Naive thymus-derived CD8-positive, alpha-beta T cell (primary cell): ENCODE data around the gene BLMH. TPM values are rescaled to one million over a fixed set of nuclear protein-coding genes. Genes with fewer than 3 reads are reported as not detected.
A peak's percentile ranks its signal among the peaks of the same experiment; 100 is the strongest.
"Not testable (repeated sequence)": the region's sequence is repeated elsewhere in the genome, so short reads cannot be mapped to it uniquely, and the experiment has no call there.

ENCODE experiments used
- ATAC-seq, 2 donors: fragments of 150-1000 bp; cut with Tn5 transposase in 1 of 2; sonication (Bioruptor Pico), chemical (Tn5 transposase) in 1 of 2; 1 replicate in 1 of 2; 2 replicates in 1 of 2; pipeline ENCODE4 v1.10.0; 2021; ENCODE audit warnings: mild to moderate bottlenecking in 2 of 2, moderate library complexity in 2 of 2
- POLR2A ChIA-PET: fragments of 350-600 bp; sonication (Branson Sonifier 250); formaldehyde crosslinking; loops from one replicate; lab custom pipeline; 2021; ENCODE audit warnings: antibody characterized with exemption; lab: Charles Lee
- DNase-seq, 10 donors: peaks; one replicate each; pipeline versions ENCODE4 v3.0.0 to v3.0.0-alpha.2; 2020 to 2022
- H3K27ac Mint-ChIP-seq, 10 donors: one replicate each; pipeline ENCODE4 v1.8.0; 2020 to 2022; ENCODE audit warnings: mild to moderate bottlenecking in 10 of 10, mixed read lengths in 10 of 10, moderate library complexity in 4 of 10, inconsistent platforms in 1 of 10
- H3K27me3 Mint-ChIP-seq, 5 donors: one replicate each; pipeline ENCODE4 v1.8.0; 2021 to 2022; ENCODE audit warnings: mixed read lengths in 5 of 5
- H3K36me3 Mint-ChIP-seq, 3 donors: one replicate each; pipeline ENCODE4 v1.8.0; 2020 to 2022; ENCODE audit warnings: mixed read lengths in 3 of 3, mild to moderate bottlenecking in 2 of 3, inconsistent platforms in 1 of 3
- H3K4me1 Mint-ChIP-seq, 4 donors: one replicate each; pipeline ENCODE4 v1.8.0; 2021 to 2022; ENCODE audit warnings: mixed read lengths in 4 of 4
- H3K4me3 Mint-ChIP-seq, 10 donors: one replicate each; pipeline ENCODE4 v1.8.0; 2020 to 2022; ENCODE audit warnings: mild to moderate bottlenecking in 10 of 10, mixed read lengths in 10 of 10, moderate library complexity in 6 of 10, inconsistent platforms in 1 of 10
- H3K9me3 Mint-ChIP-seq, 9 donors: one replicate each; pipeline ENCODE4 v1.8.0; 2020 to 2022; ENCODE audit warnings: mixed read lengths in 9 of 9, mild to moderate bottlenecking in 3 of 9, inconsistent platforms in 1 of 9, moderate library complexity in 1 of 9
- polyA plus RNA-seq, 3 donors: library from polyadenylated mRNA; unstranded; fragments of 300-500 nt; fragmentation: Illumina TruSeq; gene quantifications; one replicate each; pipeline ENCODE4 v1.2.3, GENCODE V29; 2021
- total RNA-seq, 8 experiments: library from RNA in 2 of 8; stranded (reverse) in 2 of 8; gene quantifications; one replicate each; pipeline ENCODE4 v1.2.3 and lab custom pipeline; 2021 to 2026

Gene BLMH
- total and polyA plus RNA-seq, 5 experiments from 2014 or later: 17.6 to 52.0 (median 28.3) TPM

DNA sequence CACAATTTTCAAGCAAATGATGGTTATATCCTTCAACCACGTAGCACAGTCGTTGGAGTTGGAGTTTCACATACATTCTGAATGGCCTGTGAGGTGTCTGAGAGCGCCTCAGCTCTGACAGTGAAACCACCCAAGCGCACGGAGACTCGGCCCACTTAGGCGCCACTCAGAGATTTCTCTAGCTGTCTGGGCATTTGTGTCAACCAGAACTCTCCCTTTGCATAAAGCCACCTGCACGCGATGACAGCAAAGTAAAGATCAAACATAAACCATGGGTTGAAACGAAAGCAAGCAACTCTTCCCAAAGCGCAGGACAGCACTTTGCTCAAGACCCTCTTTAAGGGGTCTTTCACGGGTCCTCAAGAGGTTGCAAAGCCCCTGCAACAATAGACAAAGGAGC lies 56.8 kb downstream of the BLMH start:
- no peak for DNase-seq
- POLR2A ChIA-PET: no interaction called here
- Mint-ChIP-seq H3K4me1 (peaks cover 7 to 33% (median 27%) of the 10 kb centered on the region in 4 donors), H3K36me3 (peaks cover 0 to 3% (median 0%) of the 10 kb centered on the region in 3 donors), H3K27me3 (peaks cover 41 to 89% (median 69%) of the 10 kb centered on the region in 5 donors), H3K4me3 (peak overlapping the region; percentile 51 to 81 (median 72)), H3K27ac (peak overlapping the region in 1 of 10 donors; percentile 6), H3K9me3 (no peaks in the 10 kb centered on the region)
- ATAC-seq: no peak

DNA sequence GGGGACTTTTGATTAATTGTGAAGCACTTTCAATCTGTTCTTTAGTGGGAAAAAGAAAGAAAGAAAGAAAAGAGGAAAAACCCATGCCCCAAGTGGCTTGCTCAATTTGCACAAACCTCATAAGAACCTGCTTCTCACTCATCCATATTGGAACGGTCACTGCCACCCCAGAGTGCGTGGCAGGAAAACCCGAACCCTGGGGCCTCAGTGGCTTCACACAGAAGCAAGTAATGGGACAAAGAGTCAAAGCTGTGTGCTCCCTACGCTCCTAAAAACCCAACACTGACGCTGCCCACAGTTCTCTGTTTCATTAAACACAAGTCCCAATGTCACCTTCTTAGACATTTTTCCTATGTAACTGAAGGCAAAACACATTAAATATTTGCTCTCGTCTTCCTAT lies 57.4 kb downstream of the BLMH start:
- ATAC-seq (no peak), DNase-seq (no peak)
- Mint-ChIP-seq H3K4me1 (peaks cover 7 to 33% (median 27%) of the 10 kb centered on the region in 4 donors), H3K27ac (no peak overlapping the region), H3K4me3 (peak overlapping the region in 1 of 10 donors; percentile 81), H3K36me3 (peaks cover 0 to 3% (median 0%) of the 10 kb centered on the region in 3 donors), H3K9me3 (no peaks in the 10 kb centered on the region), H3K27me3 (peaks cover 38 to 89% (median 67%) of the 10 kb centered on the region in 5 donors)
- POLR2A ChIA-PET: no interaction called here

DNA sequence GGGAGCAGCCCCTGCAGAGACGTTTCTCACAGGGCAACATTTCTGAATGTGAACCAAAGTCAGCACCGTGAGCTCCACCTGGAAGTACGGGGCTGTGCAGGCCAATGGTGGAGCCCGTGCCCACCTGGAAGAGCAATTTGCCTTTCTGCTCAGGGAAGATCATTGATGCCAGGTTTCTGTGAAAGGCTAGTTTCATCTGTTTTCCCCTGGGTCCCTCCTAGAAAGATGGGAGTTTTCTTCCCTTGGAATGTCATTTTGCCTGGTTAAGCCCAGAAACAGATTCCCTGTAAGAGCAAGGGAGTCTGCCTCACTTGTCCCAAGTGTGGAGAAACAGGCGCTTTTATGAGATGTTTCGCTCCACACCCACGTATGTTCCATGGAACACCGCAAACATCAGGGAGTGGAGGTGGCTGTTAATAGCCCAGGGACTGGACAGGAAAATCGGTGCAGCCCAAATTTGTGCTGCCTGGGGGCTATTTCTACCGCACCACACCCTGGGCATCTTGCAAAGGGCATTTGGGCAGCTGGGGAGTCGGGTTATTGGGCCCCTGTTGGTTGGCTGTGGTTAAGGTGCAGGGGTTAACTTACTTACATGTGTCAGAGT lies 58.8 kb downstream of the BLMH start:
- Mint-ChIP-seq H3K4me1 (peaks cover 5 to 24% (median 17%) of the 10 kb centered on the region in 4 donors), H3K4me3 (peak overlapping the region in 1 of 10 donors; percentile 24), H3K36me3 (peaks cover 0 to 3% (median 0%) of the 10 kb centered on the region in 3 donors), H3K27ac (no peak overlapping the region), H3K27me3 (peaks cover 38 to 87% (median 62%) of the 10 kb centered on the region in 5 donors), H3K9me3 (no peaks in the 10 kb centered on the region)
- ATAC-seq (no peak), DNase-seq (no peak)
- POLR2A ChIA-PET: interaction anchor here (0.6 kb wide), 1 partner anchor 426 kb away, joined by 3 read pairs; no protein-coding TSS in a partner anchor

DNA sequence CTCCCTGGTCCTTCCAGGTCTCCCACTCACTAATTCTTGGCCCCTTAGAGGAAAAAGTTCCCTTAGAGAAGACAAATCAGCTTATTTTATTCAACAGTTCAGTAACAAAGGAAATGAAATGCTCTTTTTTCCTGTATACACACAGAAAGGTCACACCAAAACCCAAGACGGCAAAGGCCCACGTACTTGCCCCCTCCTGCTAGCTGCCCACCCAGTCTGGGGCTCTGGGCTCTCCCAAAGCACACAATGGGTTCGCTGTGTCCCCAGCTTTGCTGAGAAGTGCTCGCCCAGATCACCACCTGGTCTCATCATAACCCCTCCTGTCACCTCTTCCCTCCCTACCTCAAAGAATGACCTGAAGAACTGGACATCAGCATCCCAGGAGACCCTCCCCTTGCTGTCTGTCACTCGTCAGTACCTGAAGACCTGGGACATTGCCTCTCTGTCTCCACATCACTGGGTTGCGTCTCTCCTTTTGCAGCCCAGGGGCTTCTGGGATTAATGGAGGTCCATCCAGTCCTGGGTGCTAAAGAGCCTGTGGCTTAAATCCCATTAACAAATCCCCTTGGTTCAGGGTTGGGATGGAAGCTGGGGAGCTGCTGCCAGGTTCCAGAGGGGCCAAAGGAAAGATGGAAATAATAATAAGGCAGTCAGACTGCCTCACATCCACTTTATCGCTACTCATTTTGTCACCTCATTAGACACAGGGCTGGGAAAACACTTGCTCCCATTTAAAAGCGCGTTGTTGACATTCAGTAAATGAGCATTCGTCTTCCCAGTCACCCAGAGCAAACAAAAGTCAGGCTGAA lies 59.5 kb downstream of the BLMH start:
- no peak overlapping the region for H3K4me3 Mint-ChIP-seq
- POLR2A ChIA-PET: no interaction called here
- no peaks in the 10 kb centered on the region for H3K9me3 Mint-ChIP-seq
- H3K4me1 Mint-ChIP-seq: peaks cover 5 to 17% (median 15%) of the 10 kb centered on the region in 4 donors
- no peak for DNase-seq
- no peak for ATAC-seq
- peaks cover 34 to 80% (median 55%) of the 10 kb centered on the region in 5 donors for H3K27me3 Mint-ChIP-seq
- H3K36me3 Mint-ChIP-seq: peaks cover 0 to 3% (median 0%) of the 10 kb centered on the region in 3 donors
- no peak overlapping the region for H3K27ac Mint-ChIP-seq

DNA sequence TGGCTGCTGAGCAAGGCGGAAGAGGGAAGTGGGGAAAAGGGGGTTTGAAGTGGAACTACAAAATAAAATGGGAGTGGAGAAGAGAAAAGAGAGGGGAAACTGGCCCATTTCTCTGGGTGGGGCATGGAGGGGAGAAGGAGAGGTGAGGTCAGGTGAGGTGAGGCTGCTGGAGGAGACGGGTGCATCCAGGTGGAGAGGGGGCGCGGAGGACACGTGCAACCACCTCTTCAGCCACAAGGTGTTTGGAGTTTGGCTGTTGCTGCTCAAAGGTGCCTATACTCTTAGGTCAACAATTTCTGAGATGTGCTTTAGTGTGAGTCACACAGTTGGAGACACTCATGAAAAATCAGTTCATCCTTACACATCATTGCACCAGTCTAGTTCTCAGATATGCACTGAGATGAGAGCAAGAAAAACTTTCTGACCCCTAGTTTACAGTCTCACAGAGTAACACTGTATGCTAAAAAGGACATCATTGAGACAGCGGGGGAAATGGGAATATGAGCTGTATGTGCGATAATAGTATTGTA lies 61.1 kb downstream of the BLMH start:
- Mint-ChIP-seq H3K9me3 (no peaks in the 10 kb centered on the region), H3K4me1 (peaks cover 2 to 10% (median 7%) of the 10 kb centered on the region in 4 donors), H3K27me3 (peaks cover 33 to 71% (median 49%) of the 10 kb centered on the region in 5 donors), H3K4me3 (no peak overlapping the region), H3K36me3 (no peaks in the 10 kb centered on the region), H3K27ac (peak overlapping the region in 1 of 10 donors; percentile 43)
- DNase-seq (no peak), ATAC-seq (no peak)
- POLR2A ChIA-PET: no interaction called here

DNA sequence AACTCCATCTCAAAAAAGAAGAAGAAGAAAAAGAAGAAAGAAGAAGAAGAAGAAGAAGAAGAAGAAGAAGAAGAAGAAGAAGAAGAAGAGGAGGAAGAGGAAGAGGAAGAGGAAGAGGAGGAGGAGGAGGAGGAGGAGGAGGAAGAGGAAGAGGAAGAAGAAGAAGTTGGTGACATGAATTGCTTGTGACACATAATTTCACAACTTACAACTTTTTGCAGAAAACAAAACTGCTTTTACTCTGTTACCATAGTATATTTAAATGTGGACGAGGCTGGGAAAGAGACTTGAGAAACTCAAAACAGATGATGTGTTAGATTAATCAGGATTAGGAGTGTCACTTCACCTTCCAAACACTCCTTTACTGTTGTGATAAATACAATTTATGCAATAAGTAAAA lies 61.7 kb downstream of the BLMH start:
- H3K36me3 Mint-ChIP-seq, POLR2A ChIA-PET, H3K9me3 Mint-ChIP-seq, ATAC-seq, DNase-seq, H3K4me3 Mint-ChIP-seq, H3K27ac Mint-ChIP-seq, H3K4me1 Mint-ChIP-seq: not testable (repeated sequence)
- H3K27me3 Mint-ChIP-seq: peaks cover 32 to 74% (median 45%) of the 10 kb centered on the region in 5 donors

DNA sequence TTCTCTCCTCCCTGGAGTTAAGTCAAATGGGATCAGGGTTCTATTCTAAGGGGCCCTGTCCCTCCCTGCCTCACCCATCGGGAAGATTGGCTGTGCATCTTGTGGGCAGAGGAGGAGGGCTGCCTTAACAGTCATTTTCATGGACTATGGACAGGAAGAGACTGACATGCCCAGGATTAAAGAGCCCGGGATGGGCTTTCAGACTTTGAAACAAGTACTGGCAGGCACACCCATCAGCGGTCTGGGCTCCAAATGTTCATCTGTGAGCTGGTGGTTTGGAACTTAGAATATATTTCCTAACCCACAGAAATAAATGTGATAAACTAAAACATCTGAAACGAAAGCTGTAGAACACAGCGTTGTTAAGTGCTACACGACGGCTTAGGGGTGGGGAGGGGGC lies 62.7 kb downstream of the BLMH start:
- POLR2A ChIA-PET: no interaction called here
- Mint-ChIP-seq H3K9me3 (no peaks in the 10 kb centered on the region), H3K4me3 (no peak overlapping the region), H3K36me3 (no peaks in the 10 kb centered on the region), H3K4me1 (no peaks in the 10 kb centered on the region), H3K27ac (no peak overlapping the region), H3K27me3 (peaks cover 25 to 66% (median 36%) of the 10 kb centered on the region in 5 donors)
- no peak for ATAC-seq
- DNase-seq: no peak

DNA sequence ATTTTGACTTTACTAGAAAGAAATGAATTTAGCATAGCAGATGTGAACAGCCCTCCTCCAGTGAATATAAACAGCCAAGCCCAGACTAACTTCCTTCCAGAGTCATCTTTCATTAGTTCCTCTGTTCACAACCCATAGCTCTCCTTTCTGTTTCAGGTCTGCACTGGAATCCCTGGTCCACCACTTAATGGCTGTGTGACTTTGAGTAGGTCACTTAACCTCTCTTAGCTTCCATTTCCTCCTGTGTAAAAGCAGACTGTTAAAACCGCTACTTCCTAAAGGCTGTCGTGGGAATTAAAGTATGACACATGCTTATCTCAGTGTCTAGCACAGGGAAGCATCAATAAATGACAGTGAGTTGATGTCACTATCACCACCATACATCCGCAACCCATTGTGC lies 63.7 kb downstream of the BLMH start:
- POLR2A ChIA-PET: no interaction called here
- Mint-ChIP-seq H3K4me3 (no peak overlapping the region), H3K4me1 (no peaks in the 10 kb centered on the region), H3K36me3 (no peaks in the 10 kb centered on the region), H3K9me3 (no peaks in the 10 kb centered on the region), H3K27me3 (peaks cover 16 to 56% (median 28%) of the 10 kb centered on the region in 5 donors), H3K27ac (no peak overlapping the region)
- ATAC-seq (no peak), DNase-seq (no peak)

DNA sequence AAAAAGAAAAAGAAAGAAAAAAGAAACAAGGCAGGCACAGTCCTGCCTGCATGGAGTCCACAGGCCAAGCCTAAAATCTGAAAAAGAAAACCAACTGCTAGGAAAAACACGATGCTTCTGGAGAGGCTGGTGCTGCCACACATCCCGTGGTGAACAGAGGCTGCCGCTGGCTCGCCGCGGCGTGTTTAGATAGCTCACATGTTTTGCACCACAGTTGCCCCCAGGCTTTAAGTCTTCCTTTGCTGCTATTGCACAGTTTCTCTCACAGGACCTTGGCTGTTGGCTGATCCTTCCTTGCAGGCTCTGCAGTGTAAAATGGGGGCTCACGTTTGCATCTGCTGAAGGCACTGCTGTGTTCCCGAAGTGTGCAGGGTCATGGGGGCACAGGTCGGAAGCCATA lies 64.9 kb downstream of the BLMH start:
- no peak overlapping the region for H3K4me3 Mint-ChIP-seq
- no peaks in the 10 kb centered on the region for H3K9me3 Mint-ChIP-seq
- DNase-seq (no peak), ATAC-seq (no peak)
- no peaks in the 10 kb centered on the region for H3K4me1 Mint-ChIP-seq
- no peak overlapping the region for H3K27ac Mint-ChIP-seq
- H3K36me3 Mint-ChIP-seq: no peaks in the 10 kb centered on the region
- POLR2A ChIA-PET: no interaction called here
- peaks cover 10 to 44% (median 20%) of the 10 kb centered on the region in 5 donors for H3K27me3 Mint-ChIP-seq

DNA sequence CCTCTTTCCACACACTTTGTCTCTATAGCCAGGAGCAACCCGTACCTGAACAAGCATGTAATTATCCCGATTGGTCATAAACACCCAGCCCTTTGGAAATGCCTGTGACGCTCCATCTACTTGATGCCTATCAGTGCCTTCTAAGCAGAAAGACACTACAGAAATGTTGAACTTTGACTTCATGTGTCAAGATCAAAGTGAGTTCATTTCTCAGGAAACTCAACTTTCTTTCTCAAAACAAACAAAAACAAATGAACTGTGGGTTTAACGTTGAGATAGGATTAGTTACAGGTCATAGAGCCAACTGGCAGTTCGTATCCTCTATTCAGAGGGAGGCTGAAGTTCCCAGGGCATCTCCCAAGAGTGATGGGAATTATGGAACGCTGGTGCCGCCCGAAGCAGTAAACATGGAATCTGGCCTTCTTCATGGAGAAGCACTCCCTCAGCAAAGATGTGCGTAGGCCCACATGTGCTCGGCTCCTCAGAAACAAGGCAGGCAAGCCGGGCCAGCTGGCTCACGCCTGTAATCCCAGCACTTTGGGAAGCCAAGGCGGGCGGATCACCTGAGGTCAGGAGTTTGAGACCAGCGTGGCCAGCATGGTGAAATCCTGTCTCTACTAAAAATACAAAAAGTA lies 65.7 kb downstream of the BLMH start:
- no peaks in the 10 kb centered on the region for H3K9me3 Mint-ChIP-seq
- H3K4me1 Mint-ChIP-seq: no peaks in the 10 kb centered on the region
- H3K36me3 Mint-ChIP-seq: no peaks in the 10 kb centered on the region
- ATAC-seq (no peak), DNase-seq (no peak)
- no peak overlapping the region for H3K27ac Mint-ChIP-seq
- peaks cover 9 to 41% (median 18%) of the 10 kb centered on the region in 5 donors for H3K27me3 Mint-ChIP-seq
- POLR2A ChIA-PET: no interaction called here
- H3K4me3 Mint-ChIP-seq: no peak overlapping the region

DNA sequence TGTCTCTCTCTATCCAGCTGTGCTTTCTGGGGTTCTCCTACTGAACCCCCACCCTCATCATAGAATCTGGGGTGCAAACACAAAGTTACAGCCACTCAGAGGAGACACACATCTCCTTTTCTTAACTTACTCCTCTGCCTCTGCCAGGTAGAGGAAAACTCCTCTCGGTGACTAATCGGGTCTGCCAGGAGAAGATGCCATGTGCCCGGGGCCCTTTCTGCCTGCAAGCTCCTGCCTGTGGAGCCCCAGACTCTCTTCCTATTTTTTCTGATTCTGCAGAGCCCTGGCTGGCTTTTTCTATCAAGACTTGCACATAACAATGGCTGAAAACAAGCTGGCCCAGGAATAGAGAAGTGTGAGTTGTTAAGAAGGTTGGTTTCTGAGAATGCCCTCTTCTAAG lies 66.6 kb downstream of the BLMH start:
- Mint-ChIP-seq H3K36me3 (no peaks in the 10 kb centered on the region), H3K27me3 (peaks cover 6 to 34% (median 12%) of the 10 kb centered on the region in 5 donors)

DNA sequence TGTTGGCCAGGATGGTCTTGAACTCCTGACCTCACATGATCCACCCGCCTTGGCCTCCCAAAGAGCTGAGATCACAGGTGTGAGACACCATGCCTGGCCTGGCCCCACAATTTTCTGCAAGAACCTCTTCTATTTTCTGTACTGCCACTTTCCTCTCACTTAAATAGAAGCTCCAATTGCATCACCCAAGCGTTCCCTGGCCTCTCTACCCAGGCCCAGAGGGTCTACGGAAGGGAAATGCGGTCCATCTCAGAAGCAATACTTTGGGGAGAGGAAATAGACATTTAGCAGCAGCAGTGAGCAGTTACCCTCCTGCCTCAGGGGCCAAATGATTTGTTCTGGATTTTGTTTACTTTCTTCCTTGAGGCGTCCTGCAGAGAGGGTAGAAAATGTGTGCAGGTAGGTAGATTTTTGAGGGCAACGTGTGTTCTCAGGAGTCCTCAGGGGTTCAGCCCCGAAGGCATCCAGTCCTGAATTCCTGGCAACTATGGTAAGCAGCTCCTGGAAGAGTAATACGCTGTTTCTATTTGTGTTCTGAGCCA lies 67.3 kb downstream of the BLMH start:
- H3K27ac Mint-ChIP-seq: no peak overlapping the region
- POLR2A ChIA-PET: no interaction called here
- no peak overlapping the region for H3K4me3 Mint-ChIP-seq
- H3K27me3 Mint-ChIP-seq: peaks cover 6 to 27% (median 12%) of the 10 kb centered on the region in 5 donors
- DNase-seq (no peak), ATAC-seq (no peak)
- no peaks in the 10 kb centered on the region for H3K36me3 Mint-ChIP-seq
- no peaks in the 10 kb centered on the region for H3K4me1 Mint-ChIP-seq
- no peaks in the 10 kb centered on the region for H3K9me3 Mint-ChIP-seq

More for the DNA sequence above, 66.6 kb downstream of the BLMH start:
- Mint-ChIP-seq H3K9me3 (no peaks in the 10 kb centered on the region), H3K27ac (no peak overlapping the region), H3K4me1 (no peaks in the 10 kb centered on the region), H3K4me3 (no peak overlapping the region)
- DNase-seq (no peak), ATAC-seq (no peak)
- POLR2A ChIA-PET: no interaction called here
